GM18499 (cell line): ENCODE results near the gene CCDC167.
A peak's percentile ranks its signal among the peaks of the same experiment; 100 is the strongest.

Source experiments
- ATAC-seq: cut with Tn5 transposase; IDR thresholded peaks from one replicate; pipeline ENCODE4 v1.9.1; 2021; ENCODE audit warnings: moderate number of reproducible peaks; ENCODE audit not compliant: insufficient read depth, unreplicated experiment

The CCDC167 gene

DNA sequence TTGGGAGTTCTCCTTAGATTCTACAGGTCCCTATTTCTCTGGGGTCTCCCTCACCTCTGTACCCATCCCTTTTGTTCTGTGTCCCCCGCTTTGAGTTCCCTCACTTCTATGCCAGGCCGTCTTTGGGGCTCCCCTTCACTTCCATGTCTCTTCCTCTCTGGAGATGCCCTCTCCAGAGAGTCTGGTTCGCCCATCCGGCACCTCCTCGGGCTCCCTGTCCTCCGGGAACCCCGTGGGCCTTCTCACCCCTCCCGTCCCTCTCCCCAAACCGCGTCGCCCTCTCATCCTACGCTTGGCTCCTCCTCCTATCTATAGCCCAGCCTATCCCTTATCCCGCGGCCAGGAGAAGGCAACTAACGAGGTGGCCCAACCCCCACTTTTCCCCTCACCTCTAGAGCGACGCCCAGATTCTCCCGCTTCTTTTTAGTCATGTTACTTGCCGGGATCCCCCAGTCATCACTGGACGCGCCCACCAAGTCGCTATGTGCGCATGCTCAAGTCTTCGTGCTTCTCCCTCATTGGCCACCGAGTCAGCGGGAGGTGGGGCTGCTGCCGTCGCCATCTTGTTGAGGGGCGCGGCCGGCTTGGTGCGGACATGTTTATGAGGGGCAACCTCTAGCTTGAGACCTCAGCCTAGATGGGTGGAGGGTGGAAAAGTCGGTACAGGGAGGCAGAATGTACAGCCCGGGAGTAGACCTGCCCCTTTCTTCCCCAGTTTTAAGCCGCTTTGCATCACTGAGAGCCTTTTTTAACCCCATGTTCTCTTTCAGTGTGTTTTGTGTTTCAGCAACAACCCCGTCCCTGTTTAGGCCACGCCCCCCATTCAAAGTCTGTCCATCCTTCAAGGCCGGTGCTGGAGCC lies at the start of gene CCDC167:
Gene CCDC167 (minus strand): TSS at position 461 of the 861 bp plus-strand sequence. CDS start 30 bp downstream, at position 431.
- peak; percentile 65 for ATAC-seq

GRCh38 chr6:37549154-37549553 lies 49.5 kb upstream of the CCDC167 start:
- no peak for ATAC-seq

GRCh38 chr6:37548067-37548674 lies 48.5 kb upstream of the CCDC167 start:
- ATAC-seq, result no peak

GRCh38 chr6:37547564-37548061 lies 47.9 kb upstream of the CCDC167 start:
- ATAC-seq, result no peak

- no peak for ATAC-seq
Observed at GRCh38 chr6:37546141-37546871, 46.6 kb upstream of the CCDC167 start.

DNA sequence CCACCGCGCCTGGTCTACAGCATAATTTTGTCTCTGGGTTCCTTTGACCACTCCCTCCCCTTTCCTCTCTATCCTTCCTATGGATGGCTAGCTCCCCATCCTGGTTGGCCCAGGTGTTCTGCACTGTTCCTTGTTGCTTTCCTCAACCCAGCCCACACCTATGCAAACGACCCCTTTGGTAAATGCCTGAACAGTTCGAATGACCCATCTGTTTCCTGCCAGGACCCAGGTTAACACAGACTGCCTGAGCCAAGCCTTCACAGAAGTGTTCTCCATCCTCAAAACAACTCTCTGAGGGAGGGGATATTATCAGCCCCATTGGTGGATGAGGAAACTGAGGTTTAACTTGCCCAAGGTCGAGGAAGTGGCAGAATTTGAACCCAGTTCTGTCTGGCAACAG lies 44.8 kb upstream of the CCDC167 start:
- ATAC-seq, result no peak

- ATAC-seq, result no peak
Observed at GRCh38 chr6:37543361-37543760, 43.7 kb upstream of the CCDC167 start.

- no peak for ATAC-seq
Observed at GRCh38 chr6:37541346-37541745, 41.7 kb upstream of the CCDC167 start.

DNA sequence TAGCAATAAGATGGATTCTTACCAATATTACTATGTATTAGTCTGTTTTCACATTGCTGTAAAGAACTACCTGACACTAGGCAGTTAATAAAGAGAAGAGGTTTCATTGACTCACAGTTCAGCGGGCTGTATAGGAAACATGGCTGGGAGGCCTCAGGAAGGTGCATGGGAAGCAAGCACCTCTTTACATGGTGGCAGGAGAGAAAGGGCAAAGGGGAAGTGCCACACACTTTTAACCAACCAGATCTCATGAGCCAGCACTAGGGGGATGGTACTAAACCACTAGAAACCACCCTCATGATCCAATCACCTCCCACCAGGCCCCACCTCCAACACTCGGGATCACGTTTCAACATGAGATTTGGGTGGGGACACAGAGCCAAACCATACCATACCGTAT lies 40.7 kb upstream of the CCDC167 start:
- ATAC-seq, result no peak

GRCh38 chr6:37540029-37540352 lies 40.3 kb upstream of the CCDC167 start:
- ATAC-seq, result no peak

- no peak for ATAC-seq
Observed at GRCh38 chr6:37539171-37540028, 39.7 kb upstream of the CCDC167 start.

DNA sequence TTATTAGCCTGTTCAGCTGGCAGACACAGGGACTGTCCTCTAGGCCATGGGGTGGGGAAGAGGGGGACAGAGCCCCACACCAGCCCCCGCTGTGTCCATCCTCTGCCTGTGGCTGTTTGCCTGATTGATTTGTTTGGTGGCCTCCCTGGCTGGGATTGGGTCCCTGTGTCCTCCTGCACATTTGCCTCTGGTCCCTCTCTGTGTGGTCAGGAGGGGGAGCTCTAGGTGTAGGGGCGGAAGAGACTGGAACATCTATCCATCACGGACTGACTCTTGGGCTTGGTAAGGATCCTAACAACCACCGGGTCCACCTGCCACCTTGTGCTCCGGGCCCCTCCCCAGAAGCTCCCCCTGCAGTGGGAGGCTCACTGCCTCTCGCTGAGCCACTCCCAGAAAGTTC lies 38.4 kb upstream of the CCDC167 start:
- ATAC-seq, result no peak

DNA sequence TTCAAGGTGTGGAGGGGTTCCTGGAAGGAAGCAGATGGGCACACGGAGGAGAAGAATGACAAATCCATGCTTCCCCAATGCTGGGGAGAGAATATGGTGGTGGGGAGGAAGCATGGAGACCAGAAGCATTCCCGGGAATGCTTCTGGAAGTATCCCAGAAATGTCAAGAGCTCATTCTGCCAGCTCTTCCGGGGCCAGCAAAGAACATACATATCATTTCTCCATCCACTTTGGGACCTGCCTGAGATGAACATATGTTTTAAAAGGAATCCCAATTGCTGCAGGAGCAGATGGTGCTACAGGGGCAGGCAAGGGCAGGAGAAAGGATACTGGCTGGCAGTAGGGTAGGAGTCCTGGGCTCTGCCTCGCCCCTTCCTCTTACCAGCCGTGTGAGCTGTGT lies 37.9 kb upstream of the CCDC167 start:
- no peak for ATAC-seq

DNA sequence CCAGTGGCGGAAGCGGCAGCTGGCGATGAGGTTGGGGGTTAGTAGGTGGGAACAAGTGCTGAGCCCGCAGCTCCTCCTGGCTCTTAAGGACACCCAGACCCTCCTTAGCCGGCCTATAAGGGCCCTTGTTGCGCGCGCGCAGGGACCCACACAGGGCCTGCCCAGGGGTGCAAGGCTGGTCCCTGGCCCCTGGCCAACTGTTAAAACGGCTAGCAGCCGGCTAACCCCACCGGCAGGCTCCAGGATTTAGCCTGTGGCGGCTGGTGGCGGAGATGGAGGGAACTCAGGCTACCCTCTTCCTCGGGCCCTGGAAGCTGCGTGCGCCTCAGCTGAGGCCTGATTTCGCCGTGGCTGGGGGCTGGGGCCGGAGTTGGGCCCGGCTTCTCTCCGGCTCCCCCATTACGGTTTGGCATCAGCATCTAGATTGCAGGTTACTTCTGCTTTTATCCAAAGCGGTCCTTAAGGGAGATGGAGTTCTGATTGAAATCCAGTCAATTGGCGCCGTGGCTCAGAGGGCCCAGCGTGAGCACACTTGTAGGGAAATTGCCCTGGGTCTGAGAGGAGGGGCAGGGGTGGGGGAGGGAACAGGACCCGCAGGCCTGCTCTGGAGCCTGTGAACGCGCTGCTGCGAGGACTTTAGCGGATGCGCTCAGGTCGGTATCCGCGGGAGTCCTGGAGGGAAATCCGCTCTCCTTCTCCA lies 36.9 kb upstream of the CCDC167 start:
- ATAC-seq, result no peak

GRCh38 chr6:37535759-37536490 lies 36.2 kb upstream of the CCDC167 start:
- no peak for ATAC-seq

DNA sequence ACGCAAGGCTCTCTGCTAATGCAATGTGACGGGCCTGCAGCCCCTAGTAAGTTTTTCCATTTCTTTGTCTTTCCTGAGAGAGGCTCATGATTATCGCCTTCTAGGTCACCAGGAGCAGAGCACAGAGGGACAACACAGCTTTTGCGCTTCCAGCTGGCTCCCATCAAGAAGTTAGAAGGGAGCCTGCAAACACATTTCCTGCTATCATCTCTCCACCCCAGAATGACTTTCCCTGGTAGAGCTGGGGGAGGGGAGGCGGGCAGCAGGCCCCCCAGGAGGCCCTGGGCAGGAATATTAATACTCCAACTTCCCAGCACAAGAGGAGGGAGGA lies 35.7 kb upstream of the CCDC167 start:
- ATAC-seq, result no peak

- no peak for ATAC-seq
Observed at GRCh38 chr6:37534893-37535292, 35.2 kb upstream of the CCDC167 start.

GRCh38 chr6:37532122-37532521 lies 32.4 kb upstream of the CCDC167 start:
- no peak for ATAC-seq

GRCh38 chr6:37531437-37532036 lies 31.8 kb upstream of the CCDC167 start:
- no peak for ATAC-seq
